ENCODE data around the gene FRMPD1. TPM values are rescaled to one million over a fixed set of nuclear protein-coding genes. Genes with fewer than 3 reads are reported as not detected.
"Not testable (repeated sequence)": the region's sequence is repeated elsewhere in the genome, so short reads cannot be mapped to it uniquely, and the experiment has no call there.

Gene FRMPD1
- polyA plus RNA-seq, 6 donors from 2014 or later: not detected

DNA sequence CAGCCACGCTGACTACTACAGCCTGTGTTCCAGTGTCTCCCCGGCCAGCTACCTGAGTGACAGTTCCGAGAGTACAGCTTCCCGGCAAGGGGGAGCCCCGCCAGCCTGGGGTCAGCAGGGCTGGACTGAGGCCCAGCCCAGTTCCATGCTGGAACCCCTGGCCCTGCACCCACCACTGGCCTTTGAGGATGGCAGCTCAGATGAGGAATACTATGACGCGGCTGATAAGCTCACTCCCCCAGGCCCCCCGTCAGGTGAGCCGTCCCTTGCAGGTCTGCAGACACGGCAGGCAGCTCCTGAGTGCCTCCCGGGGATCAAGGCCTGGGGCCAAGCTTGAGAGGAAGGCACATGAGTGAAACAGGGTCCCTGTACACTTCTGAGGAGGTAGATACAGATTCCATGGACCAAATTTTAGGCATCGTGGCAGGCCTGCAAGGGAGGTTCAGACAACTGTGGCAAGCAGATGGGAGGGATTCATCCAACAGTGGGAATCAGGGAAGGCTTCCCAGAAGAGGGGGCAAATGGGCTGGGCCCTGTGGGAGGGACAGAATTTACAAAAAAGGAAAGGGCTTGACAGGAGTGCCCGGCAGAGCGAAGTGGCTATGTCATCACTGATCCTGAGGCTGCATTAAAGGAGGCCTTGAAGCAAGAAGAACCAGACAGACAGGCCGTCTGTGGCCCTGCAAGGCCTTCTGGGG lies 90.0 kb downstream of the FRMPD1 start:
- H3K27me3 Mint-ChIP-seq: peaks cover 0 to 5% (median 5%) of the 10 kb centered on the region in 3 donors
- no peak for DNase-seq
- H3K4me3 Mint-ChIP-seq: no peak overlapping the region
- no peaks in the 10 kb centered on the region for H3K9me3 Mint-ChIP-seq
- H3K4me1 Mint-ChIP-seq: no peaks in the 10 kb centered on the region
- H3K27ac Mint-ChIP-seq: no peak overlapping the region
- no peaks in the 10 kb centered on the region for H3K36me3 Mint-ChIP-seq
- ATAC-seq (ENCODE audit: low read depth in 2 of 2): no peak

DNA sequence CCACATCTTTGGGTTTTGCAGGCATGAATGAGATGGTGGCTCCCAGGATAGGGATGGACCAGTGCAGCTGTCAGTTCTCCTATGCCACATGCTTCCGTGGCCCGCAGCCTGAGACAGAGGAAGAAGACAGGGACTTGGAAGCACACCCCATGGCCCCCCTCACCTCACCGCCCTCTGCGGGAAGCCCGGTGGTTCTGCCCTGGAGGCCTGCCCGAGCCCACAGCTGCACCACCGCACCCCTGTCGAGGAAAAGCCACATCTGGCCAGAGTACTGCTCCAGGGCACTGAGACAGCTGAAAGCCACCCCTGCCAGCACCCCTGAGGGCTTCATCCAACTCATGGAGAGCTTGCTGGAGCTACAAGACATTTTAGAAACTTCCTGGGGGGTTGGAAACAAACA lies 95.2 kb downstream of the FRMPD1 start:
- no peaks in the 10 kb centered on the region for H3K36me3 Mint-ChIP-seq
- DNase-seq (no peak), ATAC-seq (ENCODE audit: low read depth in 2 of 2) (no peak)
- H3K9me3 Mint-ChIP-seq: no peaks in the 10 kb centered on the region
- H3K4me1 Mint-ChIP-seq: peaks cover 0 to 3% (median 2%) of the 10 kb centered on the region in 3 donors
- peak overlapping the region in 1 of 6 donors; percentile 24 for H3K27ac Mint-ChIP-seq
- H3K27me3 Mint-ChIP-seq: peaks cover 0 to 7% (median 6%) of the 10 kb centered on the region in 3 donors
- no peak overlapping the region for H3K4me3 Mint-ChIP-seq

DNA sequence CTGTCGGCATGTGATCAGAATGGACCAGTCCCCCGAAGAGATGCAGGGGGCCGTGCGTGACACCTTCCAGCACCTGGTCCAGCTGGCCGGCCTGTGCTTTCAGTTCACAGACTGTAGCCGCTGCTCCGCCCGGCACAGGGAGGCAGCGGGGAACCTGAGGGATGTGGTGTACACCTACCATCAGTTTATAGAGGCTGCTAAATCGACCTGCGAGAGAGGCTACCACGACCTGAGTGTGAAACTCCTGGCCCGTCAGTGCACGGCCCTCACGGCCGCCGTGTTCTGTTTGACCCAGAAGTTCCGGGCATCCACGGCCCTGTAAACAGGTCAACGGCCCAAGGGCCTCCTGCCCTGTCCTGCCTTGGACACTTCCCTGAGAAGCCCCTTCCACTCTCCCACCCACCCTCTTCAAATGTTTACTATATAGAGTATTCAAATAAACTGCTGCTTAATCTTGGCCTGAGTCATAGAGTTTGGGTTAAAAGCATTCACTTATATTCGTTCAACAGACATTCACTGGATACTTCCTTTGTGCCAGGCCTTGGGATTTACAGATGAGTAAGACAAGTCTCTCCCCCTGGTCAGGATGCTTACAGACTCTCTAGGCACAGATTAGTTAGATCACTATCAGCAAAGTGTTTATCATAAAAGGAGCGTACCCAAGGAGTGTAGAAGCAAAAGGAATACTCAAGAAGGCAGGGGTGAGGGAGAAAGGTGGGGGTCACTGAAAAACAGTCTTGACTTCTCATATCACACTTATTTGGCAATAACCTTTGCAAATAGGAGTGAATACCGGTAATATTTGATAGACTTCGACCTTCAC lies 95.9 kb downstream of the FRMPD1 start:
- H3K27me3 Mint-ChIP-seq: peaks cover 0 to 7% (median 6%) of the 10 kb centered on the region in 3 donors
- peaks cover 0 to 7% (median 3%) of the 10 kb centered on the region in 3 donors for H3K4me1 Mint-ChIP-seq
- DNase-seq (no peak), ATAC-seq (ENCODE audit: low read depth in 2 of 2) (no peak)
- H3K27ac Mint-ChIP-seq: no peak overlapping the region
- H3K9me3 Mint-ChIP-seq: no peaks in the 10 kb centered on the region
- no peak overlapping the region for H3K4me3 Mint-ChIP-seq
- no peaks in the 10 kb centered on the region for H3K36me3 Mint-ChIP-seq

DNA sequence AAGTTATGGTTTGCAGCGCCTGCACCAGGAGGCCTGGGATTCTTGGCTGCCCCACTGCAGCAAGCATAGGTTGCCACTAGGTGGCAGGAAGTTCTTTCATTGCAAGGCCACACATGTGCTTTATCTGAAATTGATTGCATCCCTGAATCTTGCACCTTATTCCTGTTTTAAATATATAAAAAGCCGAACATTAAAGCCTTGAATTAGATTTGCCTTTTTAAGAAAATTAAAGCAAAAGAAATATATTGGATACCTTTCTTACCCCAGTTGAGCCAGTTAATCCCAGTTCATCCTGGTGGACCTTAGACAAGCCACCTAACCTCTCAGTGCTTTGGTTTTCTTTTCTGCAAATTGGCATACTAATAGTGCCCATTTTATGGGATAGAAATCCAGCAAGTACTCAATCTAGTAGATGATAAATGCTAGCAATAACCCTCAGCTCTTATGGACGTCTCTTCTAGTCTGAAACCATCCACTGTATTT lies 96.6 kb downstream of the FRMPD1 start:
- Mint-ChIP-seq H3K36me3 (no peaks in the 10 kb centered on the region), H3K4me3 (no peak overlapping the region), H3K27me3 (peaks cover 0 to 7% (median 6%) of the 10 kb centered on the region in 3 donors), H3K9me3 (no peaks in the 10 kb centered on the region), H3K27ac (no peak overlapping the region), H3K4me1 (peaks cover 0 to 7% (median 3%) of the 10 kb centered on the region in 3 donors)
- DNase-seq: peak; percentile 33
- peak; percentile 79 to 88 for ATAC-seq (ENCODE audit: low read depth in 2 of 2)

DNA sequence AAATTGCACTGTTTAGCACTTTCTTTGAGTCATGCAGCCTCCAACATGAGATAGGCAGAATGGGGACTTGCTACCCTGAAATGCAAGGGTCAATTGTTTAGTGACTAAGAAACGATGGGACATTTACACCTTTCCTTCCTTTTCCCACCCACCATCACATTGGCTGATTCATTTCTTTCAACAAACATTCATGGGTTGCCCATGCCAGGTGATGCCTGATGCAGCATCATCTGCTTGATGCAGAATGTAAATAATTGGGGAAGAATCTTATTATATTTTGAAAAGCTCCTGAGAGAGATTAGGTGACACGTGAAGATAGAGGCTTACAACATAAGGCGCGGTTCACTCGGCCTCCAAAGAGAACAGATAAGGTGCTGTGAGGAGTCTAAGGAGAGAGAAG lies 98.4 kb downstream of the FRMPD1 start:
- Mint-ChIP-seq H3K9me3 (no peaks in the 10 kb centered on the region), H3K27me3 (peaks cover 0 to 7% (median 6%) of the 10 kb centered on the region in 3 donors), H3K4me1 (peaks cover 10 to 18% (median 13%) of the 10 kb centered on the region in 3 donors), H3K36me3 (no peaks in the 10 kb centered on the region), H3K4me3 (peak overlapping the region in 1 of 8 donors; percentile 36), H3K27ac (peak overlapping the region in 1 of 6 donors; percentile 21)
- DNase-seq (no peak), ATAC-seq (ENCODE audit: low read depth in 2 of 2) (no peak)

DNA sequence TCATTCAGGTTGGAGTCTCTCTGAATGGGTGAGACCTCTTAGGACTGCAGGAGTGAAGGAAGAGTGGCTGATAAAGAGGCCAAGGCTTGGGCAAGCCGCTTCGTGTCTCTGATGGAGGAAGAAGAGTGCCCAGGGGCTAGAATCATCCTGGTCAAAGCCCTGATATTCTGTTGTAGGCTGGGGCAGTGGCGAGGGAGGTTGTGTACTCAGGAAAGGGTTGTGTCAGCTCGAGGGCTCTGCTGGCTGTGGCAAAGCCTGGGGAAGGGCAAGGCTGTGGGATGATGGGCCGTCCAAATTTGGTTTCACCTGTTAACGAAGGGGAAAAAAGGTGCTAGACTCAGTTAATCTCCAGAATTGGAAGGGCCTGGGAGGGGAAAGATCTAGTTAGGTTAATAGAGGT lies 100.4 kb downstream of the FRMPD1 start:
- H3K36me3 Mint-ChIP-seq: no peaks in the 10 kb centered on the region
- H3K4me3 Mint-ChIP-seq: peak overlapping the region in 7 of 8 donors; percentile 16 to 88 (median 57)
- no peaks in the 10 kb centered on the region for H3K9me3 Mint-ChIP-seq
- H3K27me3 Mint-ChIP-seq: peaks cover 0 to 7% (median 6%) of the 10 kb centered on the region in 3 donors
- peak overlapping the region in 1 of 6 donors; percentile 94 for H3K27ac Mint-ChIP-seq
- H3K4me1 Mint-ChIP-seq: peaks cover 22 to 34% (median 28%) of the 10 kb centered on the region in 3 donors
- DNase-seq: no peak
- ATAC-seq (ENCODE audit: low read depth in 2 of 2): no peak

DNA sequence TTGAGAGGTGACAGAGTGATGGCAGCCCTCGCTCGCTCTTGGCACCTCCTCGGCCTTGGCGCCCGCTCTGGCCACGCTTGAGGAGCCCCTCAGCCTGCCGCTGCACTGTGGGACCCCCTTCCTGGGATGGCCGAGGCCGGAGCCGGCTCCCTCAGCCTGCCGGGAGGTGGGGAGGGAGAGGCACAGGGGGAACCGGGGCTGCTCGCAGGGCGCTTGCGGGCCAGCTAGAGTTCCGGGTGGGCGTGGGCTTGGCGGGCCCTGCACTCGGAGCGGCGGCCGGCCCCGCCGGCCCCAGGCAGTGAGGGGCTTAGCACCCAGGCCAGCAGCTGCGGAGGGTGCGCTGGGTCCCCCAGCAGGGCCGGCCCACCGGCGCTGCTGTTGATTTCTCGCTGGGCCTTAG lies 101.0 kb downstream of the FRMPD1 start:
- H3K36me3 Mint-ChIP-seq; H3K4me3 Mint-ChIP-seq; H3K27ac Mint-ChIP-seq; DNase-seq; ATAC-seq (ENCODE audit: low read depth in 2 of 2); H3K9me3 Mint-ChIP-seq; H3K27me3 Mint-ChIP-seq: not testable (repeated sequence)
- peaks cover 22 to 37% (median 31%) of the 10 kb centered on the region in 3 donors for H3K4me1 Mint-ChIP-seq

DNA sequence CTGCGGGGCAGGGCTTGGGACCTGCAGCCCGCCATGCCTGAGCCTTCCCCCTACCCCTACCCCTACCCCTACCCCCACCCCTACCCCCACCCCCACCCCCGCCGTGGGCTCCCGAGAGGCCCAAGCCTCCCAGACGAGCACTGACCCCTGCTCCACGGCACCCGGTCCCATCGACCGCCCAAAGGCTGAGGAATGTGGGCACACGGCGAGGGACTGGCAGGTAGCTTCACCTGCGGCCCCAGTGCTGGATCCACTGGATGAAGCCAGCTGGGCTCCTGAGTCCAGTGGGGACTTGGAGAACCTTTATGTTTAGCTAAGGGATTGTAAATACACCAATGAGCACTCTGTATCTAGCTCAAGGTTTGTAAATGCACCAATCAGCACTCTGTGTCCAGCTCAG lies 101.4 kb downstream of the FRMPD1 start:
- H3K36me3 Mint-ChIP-seq; H3K27me3 Mint-ChIP-seq; H3K9me3 Mint-ChIP-seq; H3K27ac Mint-ChIP-seq; ATAC-seq (ENCODE audit: low read depth in 2 of 2); DNase-seq: not testable (repeated sequence)
- Mint-ChIP-seq H3K4me3 (peak overlapping the region in 3 of 8 donors; percentile 92 to 99 (median 94)), H3K4me1 (peaks cover 20 to 37% (median 31%) of the 10 kb centered on the region in 3 donors)

DNA sequence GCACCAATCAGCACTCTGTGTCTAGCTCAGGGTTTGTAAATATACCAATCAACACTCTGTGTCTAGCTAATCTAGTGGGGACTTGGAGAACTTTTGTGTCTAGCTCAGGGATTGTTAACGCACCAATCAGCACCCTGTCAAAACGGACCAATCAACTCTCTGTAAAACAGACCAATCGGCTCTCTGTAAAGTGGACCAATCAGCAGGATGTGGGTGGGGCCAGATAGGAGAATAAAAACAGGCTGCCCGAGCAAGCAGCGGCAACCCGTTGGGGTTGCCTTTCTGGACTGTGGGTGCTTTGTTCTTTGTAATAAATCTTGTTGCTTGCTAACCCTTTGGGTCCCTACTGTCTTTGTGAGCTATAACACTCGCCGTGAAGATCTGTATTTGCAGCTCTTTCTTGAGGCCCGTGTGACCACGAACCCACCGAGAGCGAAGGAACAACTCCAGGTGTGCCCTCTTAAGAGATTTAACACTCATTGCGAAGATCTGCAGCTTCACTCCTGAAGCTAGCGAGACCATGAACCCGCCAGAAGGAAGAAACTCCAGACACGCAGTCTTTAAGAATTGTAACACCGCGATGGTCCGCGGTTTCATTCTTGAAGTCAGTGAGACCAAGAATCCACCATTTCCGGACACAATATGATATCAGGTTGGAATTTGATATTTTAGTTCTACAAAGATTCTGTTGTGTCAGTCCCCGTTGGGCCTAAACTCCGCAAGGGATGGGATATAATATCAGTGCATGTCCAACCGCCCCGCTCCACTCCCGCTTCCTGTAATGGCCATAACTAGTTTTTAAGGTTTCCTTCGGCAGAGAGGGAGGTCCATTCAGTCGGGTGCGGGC lies 102.1 kb downstream of the FRMPD1 start:
- H3K27ac Mint-ChIP-seq: peak overlapping the region; percentile 89 to 97 (median 94)
- no peaks in the 10 kb centered on the region for H3K36me3 Mint-ChIP-seq
- peaks cover 0 to 7% (median 6%) of the 10 kb centered on the region in 3 donors for H3K27me3 Mint-ChIP-seq
- peak overlapping the region; percentile 81 to 99 (median 96) for H3K4me3 Mint-ChIP-seq
- no peaks in the 10 kb centered on the region for H3K9me3 Mint-ChIP-seq
- no peak for DNase-seq
- no peak for ATAC-seq (ENCODE audit: low read depth in 2 of 2)
- H3K4me1 Mint-ChIP-seq: peaks cover 19 to 37% (median 31%) of the 10 kb centered on the region in 3 donors

DNA sequence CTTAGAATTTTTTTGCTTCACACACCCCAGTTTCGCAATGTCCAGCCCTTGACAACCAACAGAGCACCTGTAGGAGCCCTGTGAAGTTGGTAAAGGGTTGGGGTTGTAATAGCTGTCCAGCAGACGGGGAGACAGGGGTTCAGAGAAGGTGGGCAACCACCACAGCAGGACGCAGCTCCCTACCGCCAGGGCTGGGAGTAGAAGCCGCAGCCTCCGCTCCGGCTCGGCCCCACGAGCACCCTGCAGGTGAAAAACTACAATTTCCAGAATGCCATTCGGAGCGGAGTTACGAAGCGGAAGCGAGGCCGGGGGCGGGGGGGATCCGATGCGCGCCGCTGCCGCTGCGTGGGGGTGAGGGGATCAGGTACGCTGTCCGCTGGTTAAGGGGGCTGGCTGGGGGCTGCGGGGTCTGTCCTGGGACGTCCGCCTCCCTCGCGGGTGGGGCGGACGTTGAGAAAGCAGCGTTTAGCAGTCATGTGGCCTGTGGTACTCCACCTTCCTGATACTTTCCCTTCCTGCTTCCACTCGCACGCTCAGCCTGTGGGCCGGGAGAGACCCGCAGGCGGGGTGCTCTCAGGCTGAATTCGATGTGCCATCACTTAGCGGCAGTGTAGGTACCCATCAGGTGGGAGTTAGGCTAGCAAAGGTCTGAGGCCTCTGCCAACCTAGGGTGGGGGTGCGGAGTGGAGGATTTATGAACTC lies 102.9 kb downstream of the FRMPD1 start, which contains the start of gene TRMT10B:
TSS of gene TRMT10B (plus strand) at position 317 of the 702 bp plus-strand sequence. CDS start 8,127 bp downstream, outside the sequence.
- no peaks in the 10 kb centered on the region for H3K36me3 Mint-ChIP-seq
- H3K9me3 Mint-ChIP-seq: no peaks in the 10 kb centered on the region
- peaks cover 20 to 37% (median 31%) of the 10 kb centered on the region in 3 donors for H3K4me1 Mint-ChIP-seq
- H3K27ac Mint-ChIP-seq: peak within 1 kb of the TSS; percentile 89 to 97 (median 94)
- ATAC-seq (ENCODE audit: low read depth in 2 of 2): peak; percentile 90 to 92
- peak within 1 kb of the TSS; percentile 81 to 99 (median 96) for H3K4me3 Mint-ChIP-seq
- peaks cover 0 to 7% (median 6%) of the 10 kb centered on the region in 3 donors for H3K27me3 Mint-ChIP-seq
- peak; percentile 66 for DNase-seq

DNA sequence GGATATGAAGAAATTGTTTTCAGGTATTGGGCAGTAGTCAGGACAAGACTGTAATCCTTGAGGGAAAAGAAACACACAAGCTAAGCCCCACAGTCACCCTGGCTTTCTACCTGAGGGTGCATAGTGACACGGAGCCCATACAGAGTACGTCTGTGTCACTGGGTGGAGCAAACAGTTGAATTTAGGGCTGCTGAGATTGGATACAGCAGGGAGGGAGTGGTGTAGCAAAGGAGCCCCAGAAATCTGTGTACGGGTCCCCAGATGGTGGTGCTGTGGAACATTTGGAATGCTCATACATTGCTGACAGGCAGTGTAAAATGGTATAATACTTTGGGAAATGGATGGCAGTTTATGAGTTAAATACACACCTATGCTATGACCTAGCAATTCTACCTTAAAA lies 108.0 kb downstream of the FRMPD1 start:
- no peak for ATAC-seq (ENCODE audit: low read depth in 2 of 2)

DNA sequence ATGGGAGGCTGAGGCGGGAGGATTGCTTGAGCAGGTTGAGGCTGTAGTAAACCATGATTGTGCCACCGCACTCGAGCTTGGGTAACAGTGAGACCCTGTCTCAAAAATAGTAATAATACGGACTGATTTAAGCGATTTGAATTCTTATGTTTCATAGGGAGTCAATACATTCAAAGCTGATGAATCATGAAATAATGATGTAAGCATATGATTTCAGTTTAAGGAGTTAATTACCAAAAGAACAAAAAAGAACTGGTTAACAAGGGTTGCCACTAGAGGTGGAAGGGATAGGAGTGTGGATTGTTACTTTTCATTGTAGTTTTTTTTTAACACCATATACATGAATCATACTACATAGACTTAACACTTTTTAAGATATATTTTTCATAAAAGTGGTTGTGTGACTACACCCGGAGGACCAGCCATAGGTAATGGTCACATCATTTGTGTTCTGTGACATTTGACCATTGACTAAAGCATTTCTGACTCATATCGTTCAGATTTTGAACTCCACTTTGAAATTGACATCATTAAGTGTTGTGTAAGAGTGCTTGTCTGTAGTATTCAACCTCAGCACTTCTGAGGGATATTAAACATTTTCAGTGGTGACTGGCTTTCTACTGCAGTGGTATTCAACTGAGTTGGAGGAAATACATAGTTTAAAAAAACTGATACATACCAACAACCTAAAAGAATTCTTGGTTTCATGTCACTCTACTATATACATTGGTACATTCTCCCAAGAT lies 109.8 kb downstream of the FRMPD1 start:
- Mint-ChIP-seq H3K4me1 (peaks cover 4 to 9% (median 4%) of the 10 kb centered on the region in 3 donors), H3K9me3 (peaks cover 0 to 2% (median 0%) of the 10 kb centered on the region in 7 donors), H3K36me3 (peaks cover 6 to 8% of the 10 kb centered on the region in 2 donors), H3K27me3 (no peaks in the 10 kb centered on the region), H3K4me3 (no peak overlapping the region), H3K27ac (peak overlapping the region in 1 of 6 donors; percentile 62)
- DNase-seq (no peak), ATAC-seq (ENCODE audit: low read depth in 2 of 2) (no peak)

More for the DNA sequence above, 108.0 kb downstream of the FRMPD1 start:
- Mint-ChIP-seq H3K9me3 (no peaks in the 10 kb centered on the region), H3K36me3 (peaks cover 6 to 8% of the 10 kb centered on the region in 2 donors), H3K4me3 (no peak overlapping the region), H3K4me1 (peaks cover 17 to 28% (median 18%) of the 10 kb centered on the region in 3 donors), H3K27ac (peak overlapping the region in 1 of 6 donors; percentile 46), H3K27me3 (no peaks in the 10 kb centered on the region)
- no peak for DNase-seq

All from naive B cell (primary cell).